PC-9 (cell line): Measurements from ENCODE around the gene COL20A1. TPM values are rescaled to one million over a fixed set of nuclear protein-coding genes. Genes with fewer than 3 reads are reported as not detected.

Experiments used
- BruUV-seq: library from RNA; stranded (reverse); fragments of 400-500 nt; replicated peaks from 2 replicates; lab custom pipeline; 2021; lab: Mats Ljungman, UMichigan
- CTCF ChIA-PET: fragments of 300-600 bp; sonication (Branson Sonifier 250); formaldehyde crosslinking; loops from one replicate; lab custom pipeline; 2022; ENCODE audit warnings: antibody characterized with exemption; lab: Charles Lee
- POLR2A ChIA-PET: fragments of 300-600 bp; sonication (Branson Sonifier 250); formaldehyde crosslinking; loops from one replicate; lab custom pipeline; 2022; ENCODE audit warnings: antibody characterized with exemption; ENCODE audit not compliant: unreplicated experiment; lab: Charles Lee
- DNase-seq, 2 experiments: peaks; one replicate each; pipeline versions ENCODE4 v3.0.0 to v3.0.0-alpha.2; 2015 to 2022; ENCODE audit warnings: mixed read lengths in 1 of 2
- H2AFZ ChIP-seq: fragments of 200-600 bp; sonication (generic); 2 replicates; pipeline ENCODE4 v1.8.1; 2017; ENCODE audit warnings: antibody characterized with exemption
- H3F3A ChIP-seq: fragments of 200-600 bp; sonication (generic); 2 replicates; pipeline ENCODE4 v1.8.1; 2017; ENCODE audit warnings: antibody characterized with exemption, mild to moderate bottlenecking, low read depth; ENCODE audit not compliant: insufficient read depth
- H3K27ac ChIP-seq: fragments of 200-600 bp; sonication (generic); 2 replicates; pipeline ENCODE4 v1.6.1; 2016; ENCODE audit warnings: mixed run types
- H3K27me3 ChIP-seq: fragments of 200-600 bp; sonication (generic); 2 replicates; pipeline ENCODE4 v1.6.1; 2016; ENCODE audit warnings: low read depth, mixed run types; ENCODE audit not compliant: insufficient read depth
- H3K36me3 ChIP-seq: fragments of 200-600 bp; sonication (generic); 2 replicates; pipeline ENCODE4 v1.6.1; 2016; ENCODE audit warnings: low read depth, mixed run types
- H3K4me1 ChIP-seq: fragments of 200-600 bp; sonication (generic); replicated peaks from 2 replicates; pipeline ENCODE4 v1.6.1; 2016; ENCODE audit warnings: mixed run types; ENCODE audit not compliant: insufficient read depth
- H3K4me2 ChIP-seq: fragments of 200-600 bp; sonication (generic); 2 replicates; pipeline ENCODE4 v1.6.1; 2017; ENCODE audit warnings: mixed run types
- H3K4me3 ChIP-seq: fragments of 200-600 bp; sonication (generic); 2 replicates; pipeline ENCODE4 v1.6.1; 2016; ENCODE audit warnings: mixed run types
- H3K79me2 ChIP-seq: fragments of 200-600 bp; sonication (generic); 2 replicates; pipeline ENCODE4 v1.6.1; 2017; ENCODE audit warnings: low read depth, mixed run types
- H3K9me2 ChIP-seq: fragments of 200-600 bp; sonication (generic); 2 replicates; pipeline ENCODE4 v1.8.1; 2017; ENCODE audit warnings: mild to moderate bottlenecking; ENCODE audit not compliant: insufficient read depth
- H3K9me3 ChIP-seq: fragments of 200-600 bp; sonication (generic); 2 replicates; pipeline ENCODE4 v1.8.1; 2016; ENCODE audit warnings: low read depth; ENCODE audit not compliant: insufficient read depth
- H4K20me1 ChIP-seq: fragments of 200-600 bp; sonication (generic); 2 replicates; pipeline ENCODE4 v1.8.1; 2017; ENCODE audit not compliant: insufficient read depth
- EZH2 ChIP-seq: fragments of 200-600 bp; sonication (generic); IDR thresholded peaks from 2 replicates; pipeline ENCODE4 v1.8.0; 2017; ENCODE audit warnings: antibody characterized with exemption, low read depth
- intact Hi-C: fragments of 100-400 bp; cut with micrococcal nuclease; formaldehyde crosslinking; loops from one replicate; pipeline ENCODE4 v1.10.0; 2022; ENCODE audit not compliant: unreplicated experiment
- total RNA-seq: library from RNA; stranded (reverse); gene quantifications from 2 replicates; pipeline ENCODE4 v1.2.3, GENCODE V29; 2021
- TF ChIP-seq, protein P1 (sequence below): fragments of 200-600 bp; sonication (generic); conservative IDR thresholded peaks from 2 replicates; pipeline ENCODE4 v1.6.1; 2017; ENCODE audit warnings: mixed run types, antibody characterized with exemption, mild to moderate bottlenecking, moderate library complexity

COL20A1 gene
- total RNA-seq, 1 experiment from 2014 or later: not detected

DNA sequence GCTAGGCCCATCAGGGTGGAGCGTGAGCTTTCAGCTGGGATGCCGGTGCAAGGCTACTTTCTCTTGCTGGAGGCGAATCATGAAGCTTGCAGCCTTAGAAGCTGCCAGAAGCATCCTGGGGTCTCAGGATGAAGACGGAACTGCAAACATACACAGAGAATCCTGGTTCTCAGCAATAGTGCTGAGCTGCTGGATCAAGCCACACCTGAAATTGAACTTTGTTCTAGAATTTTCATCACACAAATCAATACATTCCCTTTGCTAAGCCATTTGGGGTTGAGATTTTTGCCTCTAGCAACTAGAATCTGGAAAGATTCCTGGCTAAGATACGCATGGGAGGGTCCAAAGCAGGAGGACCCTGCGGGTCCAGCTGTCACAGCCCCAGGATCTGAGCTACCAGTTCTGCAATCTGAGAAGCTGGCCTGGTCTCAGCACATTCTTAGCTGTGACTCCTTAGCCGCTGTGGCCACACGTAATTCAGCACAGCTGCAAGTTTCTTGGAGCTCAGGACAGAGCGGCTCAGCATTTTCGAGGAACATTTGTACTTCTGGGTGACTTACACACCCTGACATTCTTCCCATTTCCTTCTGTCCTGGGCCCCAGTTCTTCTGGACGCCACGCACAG lies 27.0 kb upstream of the COL20A1 start:
- H3K9me3 ChIP-seq: no peaks in the 10 kb centered on the region
- no peaks in the 10 kb centered on the region for H3K79me2 ChIP-seq
- no peak for DNase-seq
- H2AFZ ChIP-seq: no peak overlapping the region
- intact Hi-C loops: no loop called here
- no peak overlapping the region for H3K27ac ChIP-seq
- no peaks in the 10 kb centered on the region for H3K36me3 ChIP-seq
- ChIA-PET POLR2A (no interaction called here), CTCF (no interaction called here)
- BruUV-seq: no TSS peak
- no peaks in the 10 kb centered on the region for H3K4me1 ChIP-seq
- peaks cover 49% of the 10 kb centered on the region for H3K27me3 ChIP-seq
- H3K4me3 ChIP-seq: no peak overlapping the region
- no peak overlapping the region for H3K4me2 ChIP-seq
- no peak for TF ChIP-seq EZH2
- TF ChIP-seq, protein P1, sequence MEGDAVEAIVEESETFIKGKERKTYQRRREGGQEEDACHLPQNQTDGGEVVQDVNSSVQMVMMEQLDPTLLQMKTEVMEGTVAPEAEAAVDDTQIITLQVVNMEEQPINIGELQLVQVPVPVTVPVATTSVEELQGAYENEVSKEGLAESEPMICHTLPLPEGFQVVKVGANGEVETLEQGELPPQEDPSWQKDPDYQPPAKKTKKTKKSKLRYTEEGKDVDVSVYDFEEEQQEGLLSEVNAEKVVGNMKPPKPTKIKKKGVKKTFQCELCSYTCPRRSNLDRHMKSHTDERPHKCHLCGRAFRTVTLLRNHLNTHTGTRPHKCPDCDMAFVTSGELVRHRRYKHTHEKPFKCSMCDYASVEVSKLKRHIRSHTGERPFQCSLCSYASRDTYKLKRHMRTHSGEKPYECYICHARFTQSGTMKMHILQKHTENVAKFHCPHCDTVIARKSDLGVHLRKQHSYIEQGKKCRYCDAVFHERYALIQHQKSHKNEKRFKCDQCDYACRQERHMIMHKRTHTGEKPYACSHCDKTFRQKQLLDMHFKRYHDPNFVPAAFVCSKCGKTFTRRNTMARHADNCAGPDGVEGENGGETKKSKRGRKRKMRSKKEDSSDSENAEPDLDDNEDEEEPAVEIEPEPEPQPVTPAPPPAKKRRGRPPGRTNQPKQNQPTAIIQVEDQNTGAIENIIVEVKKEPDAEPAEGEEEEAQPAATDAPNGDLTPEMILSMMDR: no peak
- no peaks in the 10 kb centered on the region for H3K9me2 ChIP-seq
- no peaks in the 10 kb centered on the region for H4K20me1 ChIP-seq
- no peaks in the 10 kb centered on the region; the same call in 1 of the 2 replicates for H3F3A ChIP-seq

DNA sequence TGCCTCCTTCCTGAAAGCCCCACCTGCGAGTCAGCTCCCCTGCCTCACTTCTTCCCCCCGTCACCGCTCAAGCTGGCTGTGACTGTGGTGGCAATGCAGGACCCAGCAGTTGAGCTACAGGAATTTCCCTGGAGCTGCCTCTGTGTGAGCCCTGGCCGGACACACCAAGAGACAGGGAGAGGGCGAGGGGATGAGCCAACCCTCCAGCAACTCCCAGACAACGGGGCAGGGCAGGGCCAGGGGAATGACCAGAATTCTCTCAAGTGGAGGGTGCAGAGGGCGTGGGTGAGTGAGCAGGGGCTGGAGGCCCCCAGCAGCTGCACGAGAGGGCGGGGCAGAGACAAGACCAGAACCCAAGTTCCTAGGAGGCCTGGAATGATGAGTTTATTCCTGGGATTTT lies 25.3 kb upstream of the COL20A1 start:
- DNase-seq: no peak
- Histone ChIP-seq H3F3A (no peaks in the 10 kb centered on the region; the same call in 1 of the 2 replicates), H4K20me1 (no peaks in the 10 kb centered on the region), H3K79me2 (peaks cover 7% of the 10 kb centered on the region; the same call in 1 of the 2 replicates), H3K9me2 (no peaks in the 10 kb centered on the region), H3K4me2 (no peak overlapping the region), H3K27ac (no peak overlapping the region), H3K27me3 (peaks cover 32% of the 10 kb centered on the region), H3K4me1 (peaks cover 7% of the 10 kb centered on the region; the same call in 1 of the 2 replicates), H3K9me3 (no peaks in the 10 kb centered on the region), H3K36me3 (no peaks in the 10 kb centered on the region), H3K4me3 (no peak overlapping the region), H2AFZ (no peak overlapping the region)
- ChIA-PET CTCF (no interaction called here), POLR2A (no interaction called here)
- TF ChIP-seq EZH2: no peak
- TF ChIP-seq, protein P1: no peak
- intact Hi-C loops: no loop called here
- no TSS peak for BruUV-seq

DNA sequence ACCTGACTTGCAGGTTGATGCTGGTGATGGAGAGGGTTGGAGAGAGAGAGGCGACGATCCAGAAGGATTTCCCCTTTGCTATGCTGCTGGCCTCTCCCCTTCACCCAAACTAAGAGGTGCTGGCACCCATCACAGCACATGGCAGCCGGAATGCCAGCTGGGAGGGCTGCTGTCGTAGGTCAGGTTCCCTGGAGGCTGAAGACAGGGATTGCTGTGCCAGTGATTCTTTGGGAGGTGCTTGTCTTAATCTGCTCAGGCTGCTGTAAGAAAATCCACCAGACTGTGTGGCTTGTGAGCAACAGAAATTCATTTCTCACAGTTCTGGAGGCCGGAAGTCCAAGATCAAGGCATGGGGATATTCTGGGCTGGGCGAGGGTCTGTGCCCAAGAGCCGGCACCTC lies 24.7 kb upstream of the COL20A1 start:
- H3K4me3 ChIP-seq: no peak overlapping the region
- no TSS peak for BruUV-seq
- H4K20me1 ChIP-seq: peaks cover 1% of the 10 kb centered on the region; the same call in 1 of the 2 replicates
- TF ChIP-seq EZH2: no peak
- no peak overlapping the region for H2AFZ ChIP-seq
- no peak overlapping the region for H3K4me2 ChIP-seq
- ChIA-PET POLR2A (no interaction called here), CTCF (no interaction called here)
- no peak overlapping the region for H3K27ac ChIP-seq
- H3K79me2 ChIP-seq: peaks cover 13% of the 10 kb centered on the region
- no peaks in the 10 kb centered on the region for H3K9me2 ChIP-seq
- peaks cover 7% of the 10 kb centered on the region; the same call in 1 of the 2 replicates for H3K4me1 ChIP-seq
- H3K36me3 ChIP-seq: no peaks in the 10 kb centered on the region
- no peak for DNase-seq
- no peaks in the 10 kb centered on the region for H3K9me3 ChIP-seq
- intact Hi-C loops: no loop called here
- H3F3A ChIP-seq: no peaks in the 10 kb centered on the region; the same call in 1 of the 2 replicates
- peaks cover 27% of the 10 kb centered on the region for H3K27me3 ChIP-seq
